ENCODE results near the gene ADCY5.
A peak's percentile ranks its signal among the peaks of the same experiment; 100 is the strongest.

ADCY5 gene

GRCh38 chr3:123338620-123339061 lies 110.2 kb downstream of the ADCY5 start:
- DNase-seq, result no peak

GRCh38 chr3:123337948-123338619 lies 110.8 kb downstream of the ADCY5 start:
- no peak for DNase-seq

DNA sequence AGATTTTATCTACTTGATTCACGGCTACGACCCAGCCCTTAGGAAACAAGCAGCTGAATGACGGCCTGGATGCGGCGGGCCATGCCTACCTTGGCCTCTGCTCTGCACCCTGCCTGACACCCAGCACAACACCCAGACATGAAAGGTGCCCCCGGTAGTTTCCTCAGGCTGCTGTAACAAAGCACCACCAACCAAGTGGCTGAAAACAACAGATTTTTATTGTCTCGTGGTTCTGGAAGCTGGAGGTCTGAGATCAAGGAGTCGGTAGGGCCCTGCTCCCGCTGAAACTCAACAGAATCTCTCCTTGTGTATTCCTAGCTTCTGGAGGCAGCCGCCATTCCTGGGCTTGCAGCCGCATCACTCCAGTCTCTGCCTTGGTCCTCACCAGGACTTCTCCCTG lies 111.7 kb downstream of the ADCY5 start:
- DNase-seq, result no peak

GRCh38 chr3:123336441-123336851 lies 112.4 kb downstream of the ADCY5 start:
- no peak for DNase-seq

- DNase-seq, result no peak
Measured at GRCh38 chr3:123336001-123336400, 112.9 kb downstream of the ADCY5 start.

GRCh38 chr3:123335007-123335670 lies 113.8 kb downstream of the ADCY5 start:
- no peak for DNase-seq

- DNase-seq, result no peak
Measured at GRCh38 chr3:123334056-123334455, 114.8 kb downstream of the ADCY5 start.

GRCh38 chr3:123333401-123333800 lies 115.5 kb downstream of the ADCY5 start:
- no peak for DNase-seq

DNA sequence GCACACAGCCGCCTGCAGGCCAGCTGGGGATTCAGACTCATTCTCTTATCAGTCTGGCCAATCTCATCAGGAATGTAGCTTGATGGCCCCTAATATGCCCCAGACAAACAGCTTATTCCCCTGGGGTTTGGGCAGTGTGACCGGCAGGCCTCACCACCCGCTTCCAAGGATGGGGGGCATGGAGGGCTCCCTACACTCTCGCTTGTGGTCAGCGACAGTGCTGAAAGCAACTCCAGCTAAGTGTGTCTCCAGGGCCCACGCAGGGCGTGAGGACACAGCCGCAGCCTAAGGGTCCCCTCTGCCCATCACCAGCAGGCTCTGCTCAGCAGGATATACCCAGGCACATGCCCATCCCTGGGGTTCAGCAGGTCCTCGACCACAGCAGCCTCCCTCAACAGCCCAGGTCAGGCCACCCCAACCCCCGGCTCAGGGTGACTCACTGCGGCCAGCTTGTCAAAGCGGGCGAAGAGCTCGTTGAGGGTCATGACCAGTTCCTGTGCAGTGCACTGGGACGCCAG lies 116.7 kb downstream of the ADCY5 start:
- no peak for DNase-seq

DNA sequence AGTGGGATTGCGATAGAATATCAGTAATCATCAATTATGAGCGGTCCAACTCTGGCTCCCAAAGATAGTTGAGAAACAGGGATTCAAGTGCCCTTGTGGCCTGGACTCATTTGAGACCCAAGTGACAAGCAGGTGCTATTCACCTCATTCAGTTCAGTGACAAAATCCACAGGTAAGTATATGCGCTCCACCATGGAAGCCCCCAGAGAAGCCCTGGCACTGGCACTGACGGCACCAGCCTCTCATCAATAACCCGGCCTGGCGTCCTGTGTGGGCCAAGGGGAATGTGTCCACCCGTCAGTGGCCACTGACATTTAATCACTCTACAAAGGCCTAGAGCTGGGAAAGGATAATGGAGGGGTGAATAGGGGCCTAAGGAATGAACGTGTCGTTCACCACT lies 117.2 kb downstream of the ADCY5 start:
- DNase-seq, result no peak

DNA sequence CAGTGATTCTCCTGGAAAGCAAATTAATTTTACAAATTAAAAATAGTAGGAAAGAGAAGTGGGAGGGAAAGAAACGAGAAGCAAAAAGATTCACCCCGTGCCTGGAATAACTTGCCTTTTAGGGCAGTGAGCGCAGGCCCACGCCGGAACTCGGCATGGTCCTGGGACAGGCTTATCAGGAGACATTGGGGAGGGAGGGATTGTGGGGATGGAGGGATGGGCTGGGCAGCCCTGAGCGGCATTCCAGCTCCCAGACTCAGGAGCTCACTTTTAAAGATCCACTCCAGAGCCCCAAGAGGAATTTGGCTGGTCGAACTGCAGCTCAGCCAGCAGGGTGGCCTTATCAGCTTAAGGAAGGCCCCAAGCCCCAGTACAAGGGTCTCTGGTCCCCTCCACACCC lies 117.9 kb downstream of the ADCY5 start:
- DNase-seq, result no peak

GRCh38 chr3:123330441-123330991 lies 118.4 kb downstream of the ADCY5 start:
- DNase-seq, result no peak

GRCh38 chr3:123329636-123330340 lies 119.1 kb downstream of the ADCY5 start:
- no peak for DNase-seq

- peak; percentile 46 for DNase-seq
Measured at GRCh38 chr3:123328851-123329635, 119.8 kb downstream of the ADCY5 start.

DNA sequence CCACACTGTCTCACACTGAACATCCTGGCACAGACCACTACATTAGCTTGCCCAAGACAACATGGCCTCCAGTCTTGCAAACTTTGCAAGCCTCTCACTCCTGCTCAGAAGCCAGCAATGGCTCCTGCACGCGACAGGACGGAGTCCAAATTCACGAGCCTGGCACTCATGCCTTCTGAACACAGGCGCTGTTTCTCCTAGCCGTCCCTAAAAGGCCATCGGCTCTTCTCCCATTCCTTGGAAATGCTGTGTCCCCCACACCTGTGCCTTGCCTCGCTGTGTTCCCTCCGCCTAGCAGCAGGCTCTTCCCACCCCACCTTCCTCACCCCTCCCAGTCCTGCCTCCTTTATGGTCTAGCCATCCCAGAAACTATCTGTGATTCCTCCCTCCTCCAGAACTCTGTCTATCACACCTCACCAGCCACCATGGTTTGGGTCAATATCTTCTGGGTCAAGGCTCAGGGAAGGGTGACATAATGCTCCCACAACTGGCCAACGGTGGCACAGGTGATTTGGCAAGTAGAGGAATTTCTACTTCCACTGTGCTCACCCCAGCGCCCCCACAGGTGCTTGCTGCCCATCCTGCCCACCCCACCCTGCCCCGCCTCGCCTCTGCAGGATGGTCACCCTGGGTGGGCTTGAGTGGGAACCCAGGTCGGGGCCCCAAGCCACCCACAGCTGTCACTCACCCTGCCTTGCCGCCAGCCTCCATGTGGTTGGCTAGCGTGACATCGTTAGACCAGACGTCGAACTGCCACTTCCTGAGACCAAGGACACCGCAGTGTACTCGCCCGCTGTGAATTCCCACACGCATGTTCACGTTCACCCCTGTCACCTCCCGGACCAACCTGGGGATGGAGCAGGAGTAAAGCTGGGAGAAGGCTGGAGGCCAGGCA lies 120.7 kb downstream of the ADCY5 start:
- no peak for DNase-seq

- no peak for DNase-seq
Measured at GRCh38 chr3:123327480-123327879, 121.4 kb downstream of the ADCY5 start.

DNA sequence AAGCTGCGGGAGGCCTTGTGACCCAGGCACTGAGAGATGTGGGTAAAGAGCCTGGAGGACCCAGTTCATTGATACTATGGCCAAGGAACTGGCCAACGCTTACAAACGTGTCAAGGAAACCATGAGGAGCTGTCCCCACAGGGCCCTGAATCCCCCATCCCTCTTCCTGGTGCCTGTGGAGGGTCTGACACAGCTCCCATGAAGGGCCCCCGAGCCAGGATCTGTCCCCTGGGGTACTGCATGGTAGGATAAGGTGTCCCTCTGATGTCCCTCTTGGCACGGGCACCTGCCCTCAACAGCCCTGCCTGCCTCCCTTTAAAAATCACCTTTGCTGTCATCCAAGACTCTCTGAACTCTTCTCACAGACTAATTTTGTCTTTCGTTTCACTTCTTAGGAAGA lies 122.4 kb downstream of the ADCY5 start:
- DNase-seq, result no peak

DNA sequence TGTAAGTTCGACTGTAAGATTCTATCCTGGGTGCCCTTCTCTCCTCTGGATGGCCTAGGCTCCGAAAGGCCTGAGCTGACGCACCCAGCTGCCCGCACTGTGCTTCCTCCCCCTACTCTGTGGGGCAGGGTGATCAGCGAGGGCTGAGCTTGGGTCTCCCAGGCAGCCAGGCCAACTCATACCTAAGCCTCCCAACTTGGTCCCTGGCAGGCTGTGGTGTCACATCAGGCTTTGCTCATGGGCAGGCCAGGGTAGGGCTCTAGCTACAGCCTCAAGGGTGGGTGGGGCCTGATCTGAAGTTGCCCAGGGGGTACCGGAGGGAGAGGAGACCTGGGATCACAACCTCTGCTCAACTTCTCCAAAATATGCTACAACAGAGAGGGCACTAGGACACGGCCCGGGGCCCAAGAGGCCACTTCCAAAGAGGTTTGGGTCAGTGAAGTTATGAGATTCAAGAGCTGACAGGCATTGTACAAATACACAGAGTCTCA lies 123.1 kb downstream of the ADCY5 start:
- no peak for DNase-seq

GRCh38 chr3:123324880-123325765 lies 123.8 kb downstream of the ADCY5 start:
- DNase-seq, result no peak

DNA sequence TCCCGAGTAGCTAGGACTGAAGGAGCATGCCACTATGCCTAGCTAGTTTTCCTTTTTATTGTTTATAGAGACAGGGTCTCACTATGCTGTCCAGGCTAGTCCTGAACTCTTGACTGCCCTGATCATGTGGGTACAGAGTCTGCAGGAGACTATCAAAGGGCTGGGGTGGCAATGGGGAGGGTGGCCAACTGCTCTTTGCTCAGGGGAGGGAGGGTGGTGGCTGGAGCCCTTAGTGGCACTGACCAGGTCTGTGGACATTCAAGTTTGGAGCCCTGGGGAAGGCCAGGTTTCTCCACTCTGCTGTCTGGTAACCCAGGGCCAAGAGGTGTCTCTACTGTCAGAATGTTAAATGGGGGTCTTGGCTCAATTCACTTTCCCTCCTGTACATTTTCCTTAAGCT lies 125.1 kb downstream of the ADCY5 start:
- DNase-seq, result no peak
